ENCODE measurements around the gene PTPRK.

PTPRK gene

GRCh38 chr6:128111096-128111495, 409.3 kb downstream of the PTPRK start:
- no peak overlapping the region for H3K4me3 ChIP-seq (ENCODE audit: low read depth, low read length)
- no peaks in the 10 kb centered on the region for H3K27me3 ChIP-seq
- DNase-seq = no peak
- no peaks in the 10 kb centered on the region for H3K36me3 ChIP-seq
- H3K4me1 ChIP-seq = no peaks in the 10 kb centered on the region
- TF ChIP-seq CTCF (IDR thresholded peaks at IDR 0.05; ENCODE audit: low read depth, low read length) = no peak
- no peaks in the 10 kb centered on the region for H3K9me3 ChIP-seq

GRCh38 chr6:128107682-128108081, 412.7 kb downstream of the PTPRK start:
- DNase-seq = no peak
- no peaks in the 10 kb centered on the region for H3K36me3 ChIP-seq
- H3K4me3 ChIP-seq (ENCODE audit: low read depth, low read length) = no peak overlapping the region
- no peaks in the 10 kb centered on the region for H3K9me3 ChIP-seq
- no peak for TF ChIP-seq CTCF (IDR thresholded peaks at IDR 0.05; ENCODE audit: low read depth, low read length)
- H3K27me3 ChIP-seq = no peaks in the 10 kb centered on the region
- no peaks in the 10 kb centered on the region for H3K4me1 ChIP-seq

- Histone ChIP-seq H3K4me3 (ENCODE audit: low read depth, low read length) (no peak overlapping the region), H3K4me1 (peaks cover 20% of the 10 kb centered on the region), H3K9me3 (no peaks in the 10 kb centered on the region), H3K27me3 (no peaks in the 10 kb centered on the region), H3K36me3 (no peaks in the 10 kb centered on the region)
- no peak for TF ChIP-seq CTCF (IDR thresholded peaks at IDR 0.05; ENCODE audit: low read depth, low read length)
- no peak for DNase-seq
Observed at GRCh38 chr6:128099571-128100197, 420.7 kb downstream of the PTPRK start.

- TF ChIP-seq CTCF (IDR thresholded peaks at IDR 0.05; ENCODE audit: low read depth, low read length) = no peak
- Histone ChIP-seq H3K36me3 (no peaks in the 10 kb centered on the region), H3K9me3 (no peaks in the 10 kb centered on the region), H3K4me3 (ENCODE audit: low read depth, low read length) (no peak overlapping the region), H3K27me3 (no peaks in the 10 kb centered on the region), H3K4me1 (peaks cover 20% of the 10 kb centered on the region)
- no peak for DNase-seq
Observed at GRCh38 chr6:128098000-128098581, 422.3 kb downstream of the PTPRK start.

GRCh38 chr6:128097009-128097408, 423.4 kb downstream of the PTPRK start:
- H3K9me3 ChIP-seq = no peaks in the 10 kb centered on the region
- peaks cover 20% of the 10 kb centered on the region for H3K4me1 ChIP-seq
- H3K4me3 ChIP-seq (ENCODE audit: low read depth, low read length) = no peak overlapping the region
- no peak for TF ChIP-seq CTCF (IDR thresholded peaks at IDR 0.05; ENCODE audit: low read depth, low read length)
- no peak for DNase-seq
- no peaks in the 10 kb centered on the region for H3K27me3 ChIP-seq
- no peaks in the 10 kb centered on the region for H3K36me3 ChIP-seq

GRCh38 chr6:128095362-128095761, 425.0 kb downstream of the PTPRK start:
- no peaks in the 10 kb centered on the region; the same call in 1 of the 2 replicates for H3K36me3 ChIP-seq
- no peak overlapping the region for H3K4me3 ChIP-seq (ENCODE audit: low read depth, low read length)
- no peak for TF ChIP-seq CTCF (IDR thresholded peaks at IDR 0.05; ENCODE audit: low read depth, low read length)
- DNase-seq = no peak
- H3K4me1 ChIP-seq = peaks cover 20% of the 10 kb centered on the region
- H3K27me3 ChIP-seq = no peaks in the 10 kb centered on the region
- H3K9me3 ChIP-seq = no peaks in the 10 kb centered on the region

All from BE2C (cell line).